Stimulated activated CD8-positive, alpha-beta memory T cell treated with anti-CD3 and anti-CD28 coated beads, Interleukin-12 subunit alpha, Interleukin-12 subunit beta, amount 100 ng/mL, for 24 hours (primary cell): ENCODE data around the gene STIM2.
"Not testable (repeated sequence)": the region's sequence is repeated elsewhere in the genome, so short reads cannot be mapped to it uniquely, and the experiment has no call there.

ENCODE experiments used
- DNase-seq: peaks from one replicate; pipeline ENCODE4 v3.0.0-alpha.2; 2020; ENCODE audit errors: extremely low read depth

STIM2 gene

GRCh38 chr4:26867914-26868684, 7.5 kb downstream of the STIM2 start:
- no peak for DNase-seq

DNA sequence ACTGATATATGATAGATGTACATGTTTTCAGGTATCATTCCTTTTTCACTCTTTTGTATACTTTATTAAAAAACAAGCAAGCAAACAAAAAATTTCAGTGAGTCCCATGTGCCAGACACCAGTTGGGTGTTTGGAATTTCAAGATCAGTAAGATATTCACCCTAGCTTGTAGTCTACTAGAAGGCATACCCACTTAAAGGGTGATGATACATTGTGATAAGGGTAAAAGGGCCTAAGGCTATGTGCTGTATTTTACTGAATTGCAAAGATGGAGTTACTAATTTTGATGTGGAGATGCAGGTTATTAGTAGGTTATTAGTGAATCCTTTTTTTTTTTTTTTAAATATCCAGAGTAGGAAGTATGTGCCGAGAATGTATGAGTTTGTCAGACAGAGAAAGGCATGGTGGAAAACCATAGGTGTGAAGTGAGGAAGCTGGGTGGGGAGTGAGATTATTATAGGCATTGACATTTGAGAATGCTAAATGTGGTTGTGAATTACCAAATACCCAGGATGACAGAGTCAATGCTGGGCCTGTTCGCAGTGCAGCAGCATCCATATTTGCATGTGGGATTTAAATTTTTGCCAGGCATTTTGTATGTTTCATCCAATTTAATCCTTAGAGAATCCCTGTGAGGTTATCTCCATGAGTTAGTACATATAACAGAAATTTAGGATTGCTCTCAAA, 10.1 kb downstream of the STIM2 start:
- DNase-seq: no peak

DNA sequence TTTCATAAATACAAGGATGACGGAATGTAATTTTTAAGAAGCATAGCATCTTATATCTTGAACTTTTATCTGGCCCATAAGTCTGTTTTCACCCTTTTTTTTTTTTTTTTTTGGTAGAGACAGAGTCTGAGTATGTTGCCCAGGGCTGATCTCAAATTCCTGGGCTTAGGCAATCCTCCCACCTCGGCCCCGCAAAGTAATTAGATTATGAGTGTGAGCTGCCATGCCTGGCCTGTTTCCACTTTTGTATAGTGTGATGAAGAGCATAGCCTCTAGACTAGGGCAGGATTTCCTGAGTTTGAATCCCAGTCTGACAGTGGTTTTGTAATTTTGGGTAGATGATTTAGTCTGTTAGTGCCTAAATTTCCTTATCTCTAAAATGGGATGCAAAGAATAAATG, 11.0 kb downstream of the STIM2 start:
- no peak for DNase-seq

GRCh38 chr4:26873391-26874026, 12.9 kb downstream of the STIM2 start:
- peak; percentile 33 for DNase-seq

DNA sequence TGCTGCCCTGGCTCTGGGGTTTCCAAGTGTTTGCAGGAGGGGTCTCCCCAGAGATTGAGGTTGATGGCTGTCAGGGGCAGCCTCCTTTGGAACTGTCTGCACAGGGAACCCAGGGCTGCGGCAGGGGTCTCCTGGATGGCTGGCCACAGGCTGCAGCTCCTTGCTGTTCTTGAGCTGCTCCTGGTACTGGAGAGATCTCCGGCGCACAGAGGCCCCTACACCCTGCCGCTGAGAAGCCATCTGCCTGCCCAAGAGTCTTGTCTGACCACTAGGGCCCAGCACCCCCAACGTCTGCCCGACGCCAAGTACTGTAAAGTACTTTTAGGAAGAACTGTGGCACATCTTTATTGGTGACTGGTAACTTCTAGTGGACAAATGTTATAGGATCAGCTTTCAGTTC, 13.5 kb downstream of the STIM2 start:
- no peak for DNase-seq

DNA sequence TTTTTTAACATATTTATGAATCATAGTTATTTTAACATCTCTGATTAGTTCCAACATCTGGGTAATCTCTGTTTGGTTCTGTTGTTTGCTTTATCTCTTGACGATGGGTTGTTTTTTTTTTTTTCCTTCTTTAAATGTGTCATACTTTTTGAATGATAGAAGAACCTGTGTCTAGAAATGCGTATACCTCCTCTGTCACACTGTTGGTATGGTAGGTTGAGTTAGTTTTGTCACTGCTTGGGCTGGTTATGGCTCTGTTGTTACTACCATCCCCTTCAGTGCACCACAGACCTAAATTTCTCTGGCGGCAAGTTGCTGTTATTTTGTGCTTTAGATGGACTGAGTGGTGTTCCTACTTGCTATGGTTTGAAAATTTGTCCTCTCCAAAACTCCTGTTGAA, 16.8 kb downstream of the STIM2 start:
- DNase-seq: no peak

DNA sequence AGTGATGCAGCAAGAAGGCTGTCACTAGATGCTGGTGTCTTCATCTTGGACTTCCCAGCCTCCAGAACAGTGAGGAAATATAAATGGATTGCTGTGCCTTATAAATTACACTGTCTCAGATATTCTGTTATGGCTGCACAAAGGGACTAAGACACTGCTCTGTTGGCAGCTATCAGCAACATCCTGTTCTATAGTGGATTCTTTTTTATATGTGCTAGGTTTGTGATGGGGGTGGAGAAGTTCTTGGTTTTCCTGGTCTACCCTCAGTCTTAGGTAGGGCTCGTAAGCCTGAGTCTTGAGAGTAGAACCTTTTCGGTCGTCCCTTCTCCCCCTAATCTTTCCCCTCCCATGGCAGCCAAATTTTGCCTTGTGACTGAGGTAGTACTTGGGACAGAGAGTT, 17.3 kb downstream of the STIM2 start:
- DNase-seq: no peak

DNA sequence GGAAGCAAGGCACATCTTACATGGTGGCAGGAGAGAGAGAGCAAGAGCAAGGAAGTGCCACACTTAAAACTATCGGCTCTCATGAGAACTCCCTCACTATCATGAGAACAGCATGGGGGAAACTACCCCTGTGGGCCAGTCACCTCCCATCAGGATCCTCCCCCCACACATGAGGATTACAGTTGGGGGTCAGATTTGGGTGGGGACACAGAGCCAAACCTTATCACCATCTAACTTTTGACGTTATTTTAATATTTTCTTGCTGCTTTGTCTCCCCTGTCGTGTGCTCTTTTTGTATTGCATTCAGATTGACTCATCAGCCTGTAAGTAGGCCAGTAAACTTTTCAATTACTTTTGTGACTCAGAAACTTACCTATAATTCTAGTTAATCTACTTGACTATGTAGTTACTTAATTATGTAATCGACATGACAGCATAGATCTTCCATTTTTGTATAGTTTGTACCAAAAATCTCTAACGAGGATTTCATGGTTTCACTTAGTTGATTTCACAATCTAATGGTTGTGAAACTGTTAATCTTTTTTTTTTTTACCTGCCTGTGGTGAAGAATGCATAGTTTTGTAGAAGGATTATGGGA, 18.3 kb downstream of the STIM2 start:
- DNase-seq: no peak

GRCh38 chr4:26879805-26880204, 19.2 kb downstream of the STIM2 start:
- no peak for DNase-seq

- no peak for DNase-seq
Measured at GRCh38 chr4:26884026-26884425, 23.4 kb downstream of the STIM2 start.

GRCh38 chr4:26884486-26884988, 23.9 kb downstream of the STIM2 start:
- DNase-seq: no peak

- DNase-seq: no peak
Measured at GRCh38 chr4:26885912-26886274, 25.3 kb downstream of the STIM2 start.

DNA sequence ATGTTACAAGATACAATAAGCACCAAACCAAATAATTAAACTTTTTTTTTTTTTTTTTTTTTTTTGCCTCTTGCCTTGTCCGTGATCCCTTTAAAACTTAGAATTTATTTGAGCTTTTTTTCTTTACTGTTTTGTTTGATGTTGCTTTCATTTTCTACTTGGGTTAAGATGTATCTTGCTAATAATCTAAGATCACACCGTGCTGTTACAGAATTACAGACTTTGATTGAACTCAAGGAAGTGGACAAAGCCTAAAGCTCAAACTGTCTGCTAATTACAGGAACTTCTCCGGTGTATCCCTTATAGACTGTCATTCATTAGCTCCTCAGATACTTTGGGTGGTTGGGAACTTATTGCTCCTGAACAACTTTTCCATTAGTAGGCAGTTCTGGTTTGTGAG, 26.5 kb downstream of the STIM2 start:
- no peak for DNase-seq

GRCh38 chr4:26887809-26888208, 27.2 kb downstream of the STIM2 start:
- no peak for DNase-seq

- DNase-seq: no peak
Measured at GRCh38 chr4:26889356-26889755, 28.7 kb downstream of the STIM2 start.

DNA sequence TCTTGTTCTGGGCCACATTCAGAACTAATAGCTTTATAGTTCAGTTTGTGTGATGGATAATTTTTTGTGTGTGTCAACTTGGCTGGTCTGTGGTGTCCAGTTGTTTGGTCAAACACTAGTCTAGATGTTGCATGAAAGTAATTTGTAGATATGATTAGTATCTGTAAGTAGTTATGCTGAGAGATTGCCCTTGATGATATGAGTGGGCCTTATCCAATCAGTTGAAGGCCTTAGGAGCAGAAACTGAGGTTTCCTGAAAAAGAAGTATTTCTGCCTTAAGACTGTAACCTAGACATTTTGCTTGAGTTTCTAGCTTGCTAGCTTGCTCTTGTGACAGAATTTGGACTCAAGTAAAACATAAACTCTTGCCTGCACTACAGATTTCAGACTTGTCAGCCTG, 30.4 kb downstream of the STIM2 start:
- DNase-seq: no peak

DNA sequence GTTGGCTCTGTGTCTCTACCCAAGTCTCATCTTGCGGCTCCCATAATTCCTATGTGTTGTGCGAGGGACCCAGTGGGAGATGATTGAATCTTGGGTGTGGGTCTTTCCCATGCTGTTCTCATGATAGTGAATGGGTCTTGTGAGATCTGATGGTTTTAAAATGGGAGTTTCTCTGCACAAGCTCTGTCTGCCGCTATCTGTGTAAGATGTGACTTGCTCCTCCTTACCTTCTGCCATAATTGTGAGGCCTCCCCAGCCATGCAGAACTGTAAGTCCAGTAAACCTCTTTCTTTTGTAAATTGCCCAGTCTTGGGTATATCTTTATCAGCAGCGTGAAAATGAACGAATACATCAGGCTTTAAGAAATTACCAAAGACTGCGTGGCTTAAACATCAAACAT, 31.2 kb downstream of the STIM2 start:
- DNase-seq: no peak

DNA sequence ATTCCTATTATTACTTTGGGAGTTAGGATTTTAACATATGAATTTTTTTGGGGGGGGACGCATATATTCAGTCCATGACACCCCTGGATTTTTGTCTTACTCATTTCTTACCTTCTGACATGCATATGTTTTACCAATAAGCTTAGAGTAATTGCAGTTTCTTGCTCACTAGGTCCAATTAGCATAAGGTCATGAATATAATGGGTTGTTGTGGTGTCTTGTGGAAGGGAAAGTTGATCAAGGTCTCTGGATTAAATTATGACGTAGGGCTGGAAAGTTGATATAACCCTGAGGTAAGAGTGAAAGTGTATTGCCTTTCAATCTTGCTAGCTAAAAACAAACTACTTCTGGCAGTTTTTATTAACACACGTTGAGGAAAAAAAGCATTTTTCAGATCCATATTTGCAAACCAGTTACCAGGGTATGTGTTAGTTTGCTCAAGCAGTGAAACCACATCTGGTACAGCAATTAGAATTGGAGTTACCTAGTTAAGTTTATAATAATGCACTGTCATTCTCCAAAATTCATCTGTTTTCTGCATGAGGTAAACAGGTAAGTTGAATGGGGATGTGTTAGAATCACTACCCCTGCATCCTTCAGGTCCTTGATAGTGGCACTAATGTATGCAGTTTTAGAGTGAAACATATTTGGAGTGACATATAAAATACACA, 32.0 kb downstream of the STIM2 start:
- DNase-seq: no peak

DNA sequence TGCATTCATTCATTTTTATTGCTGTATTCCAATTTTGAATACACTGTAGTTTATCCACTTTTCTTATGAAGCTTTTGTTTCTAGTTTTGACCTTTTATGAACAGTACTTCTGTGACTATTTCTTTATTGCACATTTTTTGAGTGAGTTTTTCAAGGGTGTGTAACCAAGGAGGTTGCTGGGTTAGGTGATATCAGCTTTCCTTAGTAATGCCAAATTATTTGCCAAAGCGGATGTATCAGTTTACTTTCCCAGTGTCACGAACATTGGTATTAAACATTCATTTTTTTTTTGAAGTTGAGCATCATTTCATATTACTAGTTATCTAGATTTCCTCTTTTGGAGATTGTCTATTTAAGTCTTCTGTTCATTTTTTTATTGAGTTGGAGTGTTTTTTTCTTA, 32.9 kb downstream of the STIM2 start:
- no peak for DNase-seq

DNA sequence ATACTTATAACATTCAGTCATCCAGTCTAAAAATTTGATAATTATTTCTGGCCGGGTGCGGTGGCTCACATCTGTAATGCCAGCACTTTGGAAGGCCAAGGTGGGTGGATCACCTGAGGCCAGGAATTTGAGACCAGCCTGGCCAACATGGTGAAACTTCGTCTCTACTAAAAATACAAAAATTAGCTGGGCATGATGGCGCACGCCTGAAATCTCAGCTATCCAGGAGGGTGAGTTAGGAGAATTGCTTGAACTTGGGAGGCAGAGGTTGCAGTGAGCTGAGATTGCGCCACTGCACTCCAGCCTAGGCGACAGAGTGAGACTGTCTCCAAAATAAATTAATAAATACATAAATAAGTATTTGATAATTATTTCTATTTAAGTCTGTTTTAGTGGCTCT, 34.2 kb downstream of the STIM2 start:
- DNase-seq: not testable (repeated sequence)

GRCh38 chr4:26896636-26897035, 36.0 kb downstream of the STIM2 start:
- no peak for DNase-seq

- DNase-seq: no peak
Measured at GRCh38 chr4:26899991-26900390, 39.4 kb downstream of the STIM2 start.
